Measurements from ENCODE around the gene FBN2. TPM values are rescaled to one million over a fixed set of nuclear protein-coding genes. Genes with fewer than 3 reads are reported as not detected.

FBN2 gene
- total RNA-seq, 1 experiment from 2014 or later, result 0.22 TPM

GRCh38 chr5:128480906-128481633 is 57.0 kb downstream of the FBN2 start:
- Histone ChIP-seq H3K9me3 (ENCODE audit: insufficient read depth, low read depth) (no peaks in the 10 kb centered on the region), H3K4me1 (replicated peaks; ENCODE audit: insufficient read depth) (no peaks in the 10 kb centered on the region), H3K4me2 (no peak overlapping the region), H3F3A (ENCODE audit: insufficient read depth, low read depth) (no peaks in the 10 kb centered on the region), H4K20me1 (ENCODE audit: insufficient read depth) (no peaks in the 10 kb centered on the region), H2AFZ (no peak overlapping the region), H3K4me3 (no peak overlapping the region), H3K36me3 (ENCODE audit: low read depth) (no peaks in the 10 kb centered on the region), H3K79me2 (ENCODE audit: low read depth) (no peaks in the 10 kb centered on the region), H3K27me3 (ENCODE audit: insufficient read depth, low read depth) (no peaks in the 10 kb centered on the region), H3K27ac (no peak overlapping the region), H3K9me2 (ENCODE audit: insufficient read depth) (no peaks in the 10 kb centered on the region; the same call in 1 of the 2 replicates)
- no peak for TF ChIP-seq EZH2 (IDR thresholded peaks at IDR 0.05; ENCODE audit: low read depth)
- intact Hi-C loops (cut with micrococcal nuclease; ENCODE audit: unreplicated experiment), result no loop called here
- CTCF ChIA-PET, result no interaction called here
- POLR2A ChIA-PET (ENCODE audit: unreplicated experiment), result no interaction called here
- no TSS peak for BruUV-seq (replicated peaks)
- no peak for DNase-seq

GRCh38 chr5:128480158-128480557 is 57.9 kb downstream of the FBN2 start:
- ChIA-PET POLR2A (ENCODE audit: unreplicated experiment) (no interaction called here), CTCF (no interaction called here)
- H4K20me1 ChIP-seq (ENCODE audit: insufficient read depth), result no peaks in the 10 kb centered on the region
- no peaks in the 10 kb centered on the region for H3K36me3 ChIP-seq (ENCODE audit: low read depth)
- H3K4me1 ChIP-seq (replicated peaks; ENCODE audit: insufficient read depth), result no peaks in the 10 kb centered on the region
- no peaks in the 10 kb centered on the region for H3K27me3 ChIP-seq (ENCODE audit: insufficient read depth, low read depth)
- intact Hi-C loops (cut with micrococcal nuclease; ENCODE audit: unreplicated experiment), result no loop called here
- no peak overlapping the region for H3K4me2 ChIP-seq
- no peak for DNase-seq
- H3K9me3 ChIP-seq (ENCODE audit: insufficient read depth, low read depth), result no peaks in the 10 kb centered on the region
- no peak overlapping the region for H2AFZ ChIP-seq
- TF ChIP-seq EZH2 (IDR thresholded peaks at IDR 0.05; ENCODE audit: low read depth), result no peak
- TF ChIP-seq CTCF (conservative IDR thresholded peaks at IDR 0.05), result no peak
- no peaks in the 10 kb centered on the region for H3F3A ChIP-seq (ENCODE audit: insufficient read depth, low read depth)
- BruUV-seq (replicated peaks), result no TSS peak
- H3K4me3 ChIP-seq, result no peak overlapping the region
- no peaks in the 10 kb centered on the region for H3K9me2 ChIP-seq (ENCODE audit: insufficient read depth)
- no peaks in the 10 kb centered on the region for H3K79me2 ChIP-seq (ENCODE audit: low read depth)
- no peak overlapping the region for H3K27ac ChIP-seq

GRCh38 chr5:128478386-128479368 is 59.4 kb downstream of the FBN2 start:
- no peak overlapping the region for H3K4me2 ChIP-seq
- POLR2A ChIA-PET (ENCODE audit: unreplicated experiment), result no interaction called here
- no peaks in the 10 kb centered on the region for H3K9me3 ChIP-seq (ENCODE audit: insufficient read depth, low read depth)
- no peak overlapping the region for H3K27ac ChIP-seq
- H3K36me3 ChIP-seq (ENCODE audit: low read depth), result no peaks in the 10 kb centered on the region
- no peak for DNase-seq
- H3K4me3 ChIP-seq, result no peak overlapping the region
- no TSS peak for BruUV-seq (replicated peaks)
- H3K79me2 ChIP-seq (ENCODE audit: low read depth), result no peaks in the 10 kb centered on the region
- H4K20me1 ChIP-seq (ENCODE audit: insufficient read depth), result no peaks in the 10 kb centered on the region
- no peak for TF ChIP-seq CTCF (conservative IDR thresholded peaks at IDR 0.05)
- no peak for TF ChIP-seq EZH2 (IDR thresholded peaks at IDR 0.05; ENCODE audit: low read depth)
- H3K4me1 ChIP-seq (replicated peaks; ENCODE audit: insufficient read depth), result no peaks in the 10 kb centered on the region
- no peaks in the 10 kb centered on the region for H3K9me2 ChIP-seq (ENCODE audit: insufficient read depth)
- H3F3A ChIP-seq (ENCODE audit: insufficient read depth, low read depth), result no peaks in the 10 kb centered on the region
- intact Hi-C loops (cut with micrococcal nuclease; ENCODE audit: unreplicated experiment), result no loop called here
- no peak overlapping the region for H2AFZ ChIP-seq
- CTCF ChIA-PET, result no interaction called here
- H3K27me3 ChIP-seq (ENCODE audit: insufficient read depth, low read depth), result no peaks in the 10 kb centered on the region
